Neural crest cell (in vitro differentiated cells): ENCODE results near the gene TENM3. TPM values are rescaled to one million over a fixed set of nuclear protein-coding genes. Genes with fewer than 3 reads are reported as not detected.
"Not testable (repeated sequence)": the region's sequence is repeated elsewhere in the genome, so short reads cannot be mapped to it uniquely, and the experiment has no call there.

Experiments used
- DNase-seq: peaks from one replicate; pipeline ENCODE4 v3.0.0; 2021; ENCODE audit warnings: low read depth, mixed read lengths, low spot score
- H3K27ac Mint-ChIP-seq: one replicate; pipeline ENCODE4 v1.8.0; 2021; ENCODE audit warnings: mild to moderate bottlenecking, mixed read lengths; ENCODE audit not compliant: unreplicated experiment
- H3K27me3 Mint-ChIP-seq: 2 replicates; pipeline ENCODE4 v1.8.0; 2021; ENCODE audit warnings: low read depth, mild to moderate bottlenecking, mixed read lengths
- H3K36me3 Mint-ChIP-seq: 2 replicates; pipeline ENCODE4 v1.8.0; 2021; ENCODE audit warnings: low read depth, mild to moderate bottlenecking, mixed read lengths
- H3K4me1 Mint-ChIP-seq: 2 replicates; pipeline ENCODE4 v1.8.0; 2021; ENCODE audit warnings: mixed read lengths
- H3K4me3 Mint-ChIP-seq: one replicate; pipeline ENCODE4 v1.8.0; 2021; ENCODE audit warnings: mild to moderate bottlenecking, mixed read lengths
- H3K9me3 Mint-ChIP-seq: 2 replicates; pipeline ENCODE4 v1.8.0; 2021; ENCODE audit warnings: mixed read lengths
- CTCF ChIP-seq: fragments of 200-600 bp; sonication (generic); conservative IDR thresholded peaks from 2 replicates; pipeline ENCODE4 v1.5.0; 2021; ENCODE audit warnings: antibody characterized with exemption, mild to moderate bottlenecking
- total RNA-seq: library from RNA; stranded (reverse); gene quantifications from 2 replicates; pipeline ENCODE4 v1.2.1, GENCODE V29; 2021

TENM3 gene
- total RNA-seq, 1 donor from 2014 or later, result 43.9 TPM

- no peak for TF ChIP-seq CTCF
These were observed 9.7 kb upstream of the TENM3 start for GRCh38 chr4:182233310-182234090.

GRCh38 chr4:182235021-182235795 lies 8.0 kb upstream of the TENM3 start:
- Mint-ChIP-seq H3K27me3 (no peaks in the 10 kb centered on the region), H3K27ac (no peak overlapping the region), H3K9me3 (peaks cover 3% of the 10 kb centered on the region), H3K4me1 (peaks cover 13% of the 10 kb centered on the region), H3K36me3 (peaks cover 3% of the 10 kb centered on the region), H3K4me3 (no peak overlapping the region)
- TF ChIP-seq CTCF, result no peak
- no peak for DNase-seq

More at GRCh38 chr4:182233310-182234090, 9.7 kb upstream of the TENM3 start:
- Mint-ChIP-seq H3K27ac (no peak overlapping the region), H3K4me1 (peaks cover 6% of the 10 kb centered on the region), H3K9me3 (peaks cover 3% of the 10 kb centered on the region), H3K27me3 (no peaks in the 10 kb centered on the region), H3K36me3 (peaks cover 3% of the 10 kb centered on the region), H3K4me3 (no peak overlapping the region)
- no peak for DNase-seq

GRCh38 chr4:182236186-182236585 lies 7.0 kb upstream of the TENM3 start:
- no peaks in the 10 kb centered on the region for H3K27me3 Mint-ChIP-seq
- peaks cover 3% of the 10 kb centered on the region for H3K9me3 Mint-ChIP-seq
- H3K4me1 Mint-ChIP-seq, result peaks cover 18% of the 10 kb centered on the region
- peaks cover 3% of the 10 kb centered on the region for H3K36me3 Mint-ChIP-seq
- no peak overlapping the region for H3K4me3 Mint-ChIP-seq
- no peak for DNase-seq
- no peak for TF ChIP-seq CTCF
- no peak overlapping the region for H3K27ac Mint-ChIP-seq

GRCh38 chr4:182237010-182237409 lies 6.2 kb upstream of the TENM3 start:
- not testable (repeated sequence) for H3K9me3 Mint-ChIP-seq, H3K4me3 Mint-ChIP-seq, DNase-seq, H3K27ac Mint-ChIP-seq, H3K36me3 Mint-ChIP-seq, H3K27me3 Mint-ChIP-seq
- peaks cover 18% of the 10 kb centered on the region for H3K4me1 Mint-ChIP-seq

GRCh38 chr4:182238355-182238931 lies 4.8 kb upstream of the TENM3 start:
- Mint-ChIP-seq H3K27me3 (no peaks in the 10 kb centered on the region), H3K4me3 (no peak overlapping the region), H3K4me1 (peaks cover 21% of the 10 kb centered on the region), H3K36me3 (peaks cover 6% of the 10 kb centered on the region), H3K27ac (no peak overlapping the region), H3K9me3 (peaks cover 5% of the 10 kb centered on the region)
- no peak for DNase-seq
- no peak for TF ChIP-seq CTCF
